K562 (cell line): Measurements from ENCODE around the gene SLC43A1. TPM values are rescaled to one million over a fixed set of nuclear protein-coding genes. Genes with fewer than 3 reads are reported as not detected.

Experiments
- CCAR2 ChIP-seq: fragments of 200-400 bp; formaldehyde crosslinking; IDR thresholded peaks from 2 replicates; pipeline ENCODE4 v1.6.1; 2017; ENCODE audit warnings: mild to moderate bottlenecking, low read depth, low read length
- CEBPG ChIP-seq, 3 experiments: fragments of 200-800 bp in 1 of 3; sonication (Bioruptor generic) in 1 of 3; sonication (generic) in 1 of 3; formaldehyde crosslinking in 1 of 3; IDR thresholded peaks in 2 of 3; conservative IDR thresholded peaks in 1 of 3; 2 replicates each; pipeline versions ENCODE4 v1.6.1 to v1.8.0; 2016 to 2022; ENCODE audit warnings: missing compliant biosample characterization in 2 of 3, missing genetic modification characterization in 2 of 3, mild to moderate bottlenecking in 1 of 3, missing genetic modification reagents in 1 of 3
- CTBP1 ChIP-seq: fragments of 450-650 bp; IDR thresholded peaks from 2 replicates; pipeline ENCODE4 v1.6.1; 2016; ENCODE audit warnings: borderline replicate concordance
- CUX1 ChIP-seq: fragments of 200-800 bp; sonication (Bioruptor generic); IDR thresholded peaks from 2 replicates; pipeline ENCODE4 v1.6.1; 2016; ENCODE audit warnings: missing genetic modification characterization, missing compliant biosample characterization
- E2F5 ChIP-seq: sonication (generic); formaldehyde crosslinking; IDR thresholded peaks from 2 replicates; pipeline ENCODE4 v1.8.0; 2022; ENCODE audit warnings: mild to moderate bottlenecking, missing genetic modification reagents
- ELK1 ChIP-seq: sonication (generic); formaldehyde crosslinking; IDR thresholded peaks from 2 replicates; pipeline ENCODE4 v1.8.1; 2022; ENCODE audit warnings: missing genetic modification reagents
- HLTF ChIP-seq: fragments of 450-650 bp; IDR thresholded peaks from 2 replicates; pipeline ENCODE4 v1.6.1; 2016
- JUN ChIP-seq, 2 experiments: sonication (generic) in 1 of 2; formaldehyde crosslinking in 1 of 2; IDR thresholded peaks; 2 replicates each; pipeline versions ENCODE4 v1.6.1 to v1.8.0; 2012 to 2022; ENCODE audit warnings: borderline replicate concordance in 2 of 2, mild to moderate bottlenecking in 2 of 2, improper control_type of control experiment in 1 of 2, low read depth in 1 of 2, low read length in 1 of 2, missing genetic modification reagents in 1 of 2
- NCOA2 ChIP-seq, 2 experiments: fragments of 450-650 bp; IDR thresholded peaks; 2 replicates each; pipeline ENCODE4 v1.6.1; 2018; ENCODE audit warnings: mild to moderate bottlenecking in 2 of 2, moderate library complexity in 1 of 2; ENCODE audit not compliant: partially characterized antibody in 2 of 2
- NELFE ChIP-seq: IDR thresholded peaks from 2 replicates; pipeline ENCODE4 v1.6.1; 2011; ENCODE audit warnings: mild to moderate bottlenecking; ENCODE audit not compliant: insufficient read depth, insufficient read length
- POLR2H ChIP-seq: IDR thresholded peaks from 2 replicates; pipeline ENCODE4 v1.6.1; 2016; ENCODE audit warnings: missing genetic modification characterization, low read depth, mild to moderate bottlenecking, control low read depth, missing compliant biosample characterization, moderate library complexity
- RCOR1 ChIP-seq, 2 experiments: IDR thresholded peaks; 2 replicates each; pipeline ENCODE4 v1.6.1; 2012; ENCODE audit warnings: low read depth in 2 of 2, low read length in 2 of 2, borderline replicate concordance in 1 of 2, improper control_type of control experiment in 1 of 2
- TCF3 ChIP-seq: sonication (generic); formaldehyde crosslinking; IDR thresholded peaks from 2 replicates; pipeline ENCODE4 v1.4.0; 2020; ENCODE audit warnings: mild to moderate bottlenecking, missing genetic modification reagents
- TCF7L2 ChIP-seq: fragments of 150-350 bp; IDR thresholded peaks from 2 replicates; pipeline ENCODE4 v1.6.1; 2016; ENCODE audit warnings: low read depth, mild to moderate bottlenecking, low read length, moderate library complexity
- ZBTB2 ChIP-seq: fragments of 450-650 bp; IDR thresholded peaks from 2 replicates; pipeline ENCODE4 v1.6.1; 2016; ENCODE audit warnings: antibody characterized with exemption
- ZNF263 ChIP-seq: sonication (generic); formaldehyde crosslinking; IDR thresholded peaks from 2 replicates; pipeline ENCODE4 v1.8.0; 2022; ENCODE audit warnings: mild to moderate bottlenecking, missing genetic modification reagents, borderline replicate concordance
- polyA plus RNA-seq, 8 experiments: library from polyadenylated mRNA; depleted of rRNA in 4 of 8; stranded (reverse) in 5 of 8; unstranded in 3 of 8; fragments of >200 nt; fragmentation: Nextera tagmentation in 2 of 8; fragmentation: Illumina TruSeq in 1 of 8; extraction: Ambion mirVana in 2 of 8; extraction: Trizol in 1 of 8; gene quantifications; 2 replicates each; pipeline versions ENCODE4 v1.2.1 to v1.2.3, GENCODE V29; 2011 to 2014; ENCODE audit warnings: inconsistent platforms in 1 of 8, missing spikeins in 1 of 8
- total RNA-seq, 7 experiments: library from RNA; depleted of rRNA in 6 of 7; stranded (reverse); fragments of >200 nt in 6 of 7; fragmentation: Illumina TruSeq in 2 of 7; extraction: Trizol in 2 of 7; gene quantifications; 2 replicates each; pipeline versions ENCODE4 v1.2.1 to v1.2.3, GENCODE V29; 2011 to 2021; ENCODE audit warnings: low replicate concordance in 1 of 7

The SLC43A1 gene
- total and polyA plus RNA-seq, 9 of the 15 experiments (the other 6 are each of a cell fraction or from before 2014, with no cell fraction given), result 2.6 to 41.8 (median 24.6) TPM

GRCh38 chr11:57530215-57530595, 14.7 kb upstream of the SLC43A1 start (continued):
- TF ChIP-seq CEBPG (CRISPR knock-in tag; IDR thresholded peaks at IDR 0.05) (no peak), CEBPG (tag; conservative IDR thresholded peaks at IDR 0.05 in 1 of 2, IDR thresholded peaks at IDR 0.05 in 1 of 2) (no peak), NCOA2 (IDR thresholded peaks at IDR 0.05; ENCODE audit: partially characterized antibody in 2 of 2) (no peak), JUN (IDR thresholded peaks at IDR 0.05; ENCODE audit: borderline replicate concordance, low read depth, low read length) (no peak), JUN (CRISPR knock-in tag; IDR thresholded peaks at IDR 0.05; ENCODE audit: borderline replicate concordance) (no peak), CCAR2 (no peak), NELFE (no peak), ELK1 (CRISPR knock-in tag) (no peak), CTBP1 (no peak), HLTF (0 out of 2 replicates have a peak, but pooled peaks have one; percentile 55), CUX1 (CRISPR knock-in tag) (no peak), TCF7L2 (no peak), POLR2H (no peak), RCOR1 (IDR thresholded peaks at IDR 0.05; ENCODE audit: borderline replicate concordance in 1 of 2, low read depth in 2 of 2, low read length in 2 of 2) (peak; percentile 79 to 97; a peak in 3 of 4 replicates), ZNF263 (CRISPR knock-in tag) (no peak), E2F5 (no peak), TCF3 (no peak), ZBTB2 (no peak)
